Measurements from ENCODE around the gene KLHL14. TPM values are rescaled to one million over a fixed set of nuclear protein-coding genes. Genes with fewer than 3 reads are reported as not detected.

Gene KLHL14, protein sequence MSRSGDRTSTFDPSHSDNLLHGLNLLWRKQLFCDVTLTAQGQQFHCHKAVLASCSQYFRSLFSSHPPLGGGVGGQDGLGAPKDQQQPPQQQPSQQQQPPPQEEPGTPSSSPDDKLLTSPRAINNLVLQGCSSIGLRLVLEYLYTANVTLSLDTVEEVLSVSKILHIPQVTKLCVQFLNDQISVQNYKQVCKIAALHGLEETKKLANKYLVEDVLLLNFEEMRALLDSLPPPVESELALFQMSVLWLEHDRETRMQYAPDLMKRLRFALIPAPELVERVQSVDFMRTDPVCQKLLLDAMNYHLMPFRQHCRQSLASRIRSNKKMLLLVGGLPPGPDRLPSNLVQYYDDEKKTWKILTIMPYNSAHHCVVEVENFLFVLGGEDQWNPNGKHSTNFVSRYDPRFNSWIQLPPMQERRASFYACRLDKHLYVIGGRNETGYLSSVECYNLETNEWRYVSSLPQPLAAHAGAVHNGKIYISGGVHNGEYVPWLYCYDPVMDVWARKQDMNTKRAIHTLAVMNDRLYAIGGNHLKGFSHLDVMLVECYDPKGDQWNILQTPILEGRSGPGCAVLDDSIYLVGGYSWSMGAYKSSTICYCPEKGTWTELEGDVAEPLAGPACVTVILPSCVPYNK
- not detected in 2 replicates for total RNA-seq

DNA sequence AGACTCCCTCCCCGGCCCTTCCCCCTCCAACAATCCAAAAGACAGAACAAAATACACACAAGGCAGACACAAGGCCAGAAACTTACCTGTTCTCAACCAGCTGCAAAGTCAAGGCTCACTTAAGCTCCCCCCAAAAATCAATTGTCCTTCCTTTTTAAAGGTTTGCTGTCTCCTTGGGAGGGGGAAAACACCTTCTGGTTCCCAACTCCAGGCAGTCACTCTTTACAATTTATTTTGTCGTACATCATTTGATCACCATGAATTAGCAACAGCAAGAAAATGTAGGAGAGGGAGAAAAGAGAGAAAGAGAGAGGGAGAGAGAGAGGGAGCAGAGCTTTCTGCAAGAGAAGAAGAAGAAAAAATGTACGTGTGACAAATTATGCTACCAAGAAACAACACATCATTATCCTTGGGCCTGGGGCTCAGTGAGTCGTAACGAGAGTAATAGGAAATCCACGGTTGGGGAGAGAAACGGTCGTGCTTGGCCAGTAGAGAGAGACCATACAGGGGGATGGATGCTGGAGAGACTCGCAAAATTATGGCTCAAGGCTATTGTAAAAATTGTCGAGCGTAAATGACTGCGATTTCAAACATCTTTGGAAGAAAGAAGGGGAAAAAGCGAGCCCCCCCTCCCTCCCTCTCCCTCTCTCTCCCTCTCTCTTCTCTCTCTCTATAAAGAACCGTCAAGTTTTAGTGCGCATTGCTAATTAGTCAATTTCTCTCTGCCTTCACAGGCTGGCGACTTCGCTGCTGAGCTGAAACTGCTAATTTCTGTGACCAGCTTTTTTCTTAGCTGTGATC is at the start of gene KLHL14:
Gene KLHL14 (minus strand): TSS at position 443 of the 801 bp plus-strand sequence. CDS start 2,432 bp downstream, outside the sequence.

Measured in myometrial cell (primary cell).